Keratinocyte (primary cell): ENCODE results near the gene PGGT1B. TPM values are rescaled to one million over a fixed set of nuclear protein-coding genes. Genes with fewer than 3 reads are reported as not detected.
A peak's percentile ranks its signal among the peaks of the same experiment; 100 is the strongest.

Source experiments
- DNase-seq: peaks from one replicate; pipeline ENCODE4 v3.0.0-alpha.2; 2011; ENCODE audit warnings: low read depth, missing footprints, low spot score
- FAIRE-seq: peaks from 2 replicates; lab custom pipeline; 2011; peaks lifted over from hg19 to GRCh38; lab: Jason Lieb, UNC
- H2AFZ ChIP-seq: 2 replicates; pipeline ENCODE4 v1.6.0; 2012; ENCODE audit warnings: low read length, control low read depth, inconsistent platforms; ENCODE audit not compliant: control insufficient read depth
- H3K27ac ChIP-seq: 2 replicates; pipeline ENCODE4 v1.5.1; 2011; ENCODE audit warnings: low read length; ENCODE audit not compliant: control insufficient read depth, insufficient read depth
- H3K27me3 ChIP-seq: 3 replicates; pipeline ENCODE4 v1.6.0; 2011; ENCODE audit warnings: low read length; ENCODE audit not compliant: control insufficient read depth, insufficient read depth; ENCODE audit errors: extremely low read depth
- H3K36me3 ChIP-seq, 2 experiments: 2 replicates in 1 of 2; 3 replicates in 1 of 2; pipeline ENCODE4 v1.5.1; 2011; ENCODE audit warnings: low read length in 2 of 2, mild to moderate bottlenecking in 1 of 2; ENCODE audit not compliant: control insufficient read depth in 2 of 2, insufficient read depth in 2 of 2; ENCODE audit errors: extremely low read depth in 1 of 2
- H3K4me1 ChIP-seq: 3 replicates; pipeline ENCODE4 v1.5.1; 2011; ENCODE audit warnings: low read length; ENCODE audit not compliant: control insufficient read depth, insufficient read depth; ENCODE audit errors: extremely low read depth
- H3K4me2 ChIP-seq: 3 replicates; pipeline ENCODE4 v1.6.0; 2011; ENCODE audit warnings: low read depth, low read length; ENCODE audit not compliant: control insufficient read depth, insufficient read depth; ENCODE audit errors: extremely low read depth
- H3K4me3 ChIP-seq, 3 experiments: fragments of 200-600 bp in 1 of 3; sonication (generic) in 1 of 3; 2 replicates in 2 of 3; 3 replicates in 1 of 3; pipeline ENCODE4 v1.5.1; 2011 to 2016; ENCODE audit warnings: low read length in 3 of 3, mild to moderate bottlenecking in 3 of 3, control low read depth in 2 of 3, inconsistent platforms in 1 of 3, low read depth in 1 of 3, mixed read lengths in 1 of 3, mixed run types in 1 of 3, moderate library complexity in 1 of 3; ENCODE audit not compliant: control insufficient read depth in 2 of 3, insufficient read depth in 2 of 3; ENCODE audit errors: extremely low read depth in 1 of 3
- H3K79me2 ChIP-seq: 2 replicates; pipeline ENCODE4 v1.6.0; 2012; ENCODE audit warnings: low read length; ENCODE audit not compliant: control insufficient read depth, insufficient read depth
- H3K9ac ChIP-seq: 3 replicates; pipeline ENCODE4 v1.6.0; 2011; ENCODE audit warnings: low read length; ENCODE audit not compliant: control insufficient read depth, insufficient read depth; ENCODE audit errors: extremely low read depth
- H3K9me1 ChIP-seq: 3 replicates; pipeline ENCODE4 v1.6.0; 2011; ENCODE audit warnings: low read length; ENCODE audit not compliant: control insufficient read depth, insufficient read depth; ENCODE audit errors: extremely low read depth
- H3K9me3 ChIP-seq: 2 replicates; pipeline ENCODE4 v1.5.1; 2012; ENCODE audit warnings: low read depth, low read length; ENCODE audit not compliant: control insufficient read depth
- H4K20me1 ChIP-seq: 3 replicates; pipeline ENCODE4 v1.6.0; 2011; ENCODE audit warnings: low read length; ENCODE audit not compliant: control insufficient read depth, insufficient read depth; ENCODE audit errors: extremely low read depth
- CTCF ChIP-seq, 3 experiments: IDR thresholded peaks in 1 of 3; conservative IDR thresholded peaks in 1 of 3; optimal IDR thresholded peaks in 1 of 3; 2 replicates in 2 of 3; 3 replicates in 1 of 3; pipeline versions ENCODE3 to v1.5.1; 2011; ENCODE audit warnings: low read length in 3 of 3, mild to moderate bottlenecking in 3 of 3, moderate library complexity in 2 of 3, control low read depth in 1 of 3, inconsistent platforms in 1 of 3; ENCODE audit not compliant: insufficient read depth in 2 of 3; ENCODE audit errors: extremely low read depth in 1 of 3
- EZH2 ChIP-seq: IDR thresholded peaks from one replicate; pipeline ENCODE4 v1.6.1; 2012; ENCODE audit warnings: inconsistent platforms, mild to moderate bottlenecking, low read length, moderate library complexity
- dilution Hi-C: fragments of 300-500 bp; cut with MboI; formaldehyde crosslinking; loops from one replicate; pipeline ENCODE4 v1.7.0; 2020; ENCODE audit warnings: low sequenced_read_pairs; ENCODE audit not compliant: extremely low pct_ligation_motif_present
- polyA plus RNA-seq, 5 experiments: library from polyadenylated mRNA; depleted of rRNA in 3 of 5; stranded (reverse) in 3 of 5; stranded (forward) in 1 of 5; unstranded in 1 of 5; fragments of >200 nt; gene quantifications; 1 replicate in 1 of 5; 2 replicates in 3 of 5; 3 replicates in 1 of 5; pipeline versions ENCODE4 v1.2.1 to v1.2.3, GENCODE V29; 2011 to 2012; ENCODE audit warnings: missing spikeins in 2 of 5, low read depth in 1 of 5, low replicate concordance in 1 of 5

PGGT1B gene
- polyA plus RNA-seq, 1 donor (not counting 4 experiments of a cell fraction or from before 2014, with no cell fraction given) = 5.5 TPM

DNA sequence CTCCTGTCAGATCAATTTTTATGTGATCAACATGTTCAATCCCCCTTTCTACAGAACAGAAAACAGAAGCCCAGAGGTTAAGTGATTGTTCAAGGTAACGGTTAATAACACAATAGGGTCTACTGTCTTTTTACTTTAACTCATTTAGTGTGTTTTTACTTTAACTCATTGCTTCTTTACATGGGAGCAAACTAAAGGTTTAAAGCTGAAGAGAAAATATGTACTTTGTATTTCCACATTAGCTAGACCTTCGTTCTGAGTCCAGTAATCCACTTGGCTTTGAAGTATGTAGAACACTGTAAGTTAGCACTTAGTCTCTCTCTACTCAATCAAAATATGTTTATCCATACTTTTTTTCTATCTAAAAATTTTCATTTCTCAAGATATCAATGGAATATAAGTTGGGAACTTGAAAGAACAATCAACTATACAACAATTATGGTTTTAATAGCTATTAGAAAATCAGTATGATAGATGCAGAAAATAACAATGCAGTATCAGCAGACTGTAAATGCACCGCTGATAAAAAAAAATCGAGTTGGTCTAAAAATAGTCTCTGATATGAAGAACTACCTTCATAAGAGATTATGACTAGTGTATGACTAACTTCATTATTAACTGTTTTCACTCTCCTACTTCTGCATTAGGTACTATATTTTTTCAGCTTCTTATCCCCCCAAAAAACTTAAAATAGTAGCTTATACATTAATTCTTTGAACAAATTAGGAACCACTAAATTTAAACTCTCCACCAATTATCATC, 20.6 kb downstream of the PGGT1B start:
- Histone ChIP-seq H3K36me3 (peaks cover 4 to 9% of the 10 kb centered on the region in 2 experiments), H4K20me1 (peaks cover 2% of the 10 kb centered on the region), H2AFZ (no peak overlapping the region), H3K79me2 (peaks cover 17% of the 10 kb centered on the region), H3K9me1 (peaks cover 2% of the 10 kb centered on the region), H3K9me3 (no peaks in the 10 kb centered on the region), H3K27me3 (no peaks in the 10 kb centered on the region), H3K4me1 (peaks cover 20% of the 10 kb centered on the region), H3K27ac (peak overlapping the region; percentile 36), H3K4me3 (no peak overlapping the region), H3K9ac (no peak overlapping the region), H3K4me2 (no peak overlapping the region)
- DNase-seq (no peak), FAIRE-seq (no peak)
- dilution Hi-C loops = no loop called here
- TF ChIP-seq CTCF (optimal IDR thresholded peaks at IDR 0.05 in 1 of 3, IDR thresholded peaks at IDR 0.05 in 1 of 3, conservative IDR thresholded peaks at IDR 0.05 in 1 of 3; ENCODE audit: extremely low read depth in 1 of 3, insufficient read depth in 2 of 3, low read length in 3 of 3) = no peak
- TF ChIP-seq EZH2 = no peak

GRCh38 chr5:115237066-115237465, 25.6 kb downstream of the PGGT1B start:
- H3K36me3 ChIP-seq = peaks cover 6 to 9% of the 10 kb centered on the region in 2 experiments
- dilution Hi-C loops = no loop called here
- no peak overlapping the region for H3K4me2 ChIP-seq
- H3K27ac ChIP-seq = no peak overlapping the region
- DNase-seq = no peak
- peaks cover 3% of the 10 kb centered on the region for H3K79me2 ChIP-seq
- no peaks in the 10 kb centered on the region for H4K20me1 ChIP-seq
- no peaks in the 10 kb centered on the region for H3K9me3 ChIP-seq
- no peak for FAIRE-seq
- H2AFZ ChIP-seq = no peak overlapping the region
- H3K4me1 ChIP-seq = peaks cover 1% of the 10 kb centered on the region
- no peak overlapping the region for H3K4me3 ChIP-seq
- H3K9ac ChIP-seq = no peak overlapping the region
- TF ChIP-seq EZH2 (no peak), CTCF (optimal IDR thresholded peaks at IDR 0.05 in 1 of 3, IDR thresholded peaks at IDR 0.05 in 1 of 3, conservative IDR thresholded peaks at IDR 0.05 in 1 of 3; ENCODE audit: extremely low read depth in 1 of 3, insufficient read depth in 2 of 3, low read length in 3 of 3) (no peak)
- no peaks in the 10 kb centered on the region for H3K27me3 ChIP-seq
- H3K9me1 ChIP-seq = no peaks in the 10 kb centered on the region
